IPS-NIHi7 (cell line): ENCODE data around the gene AMIGO1.

Experiments
- DNase-seq: peaks from one replicate; pipeline ENCODE4 v3.0.0; 2012; ENCODE audit warnings: mixed read lengths; ENCODE audit errors: extremely low spot score

The AMIGO1 gene

DNA sequence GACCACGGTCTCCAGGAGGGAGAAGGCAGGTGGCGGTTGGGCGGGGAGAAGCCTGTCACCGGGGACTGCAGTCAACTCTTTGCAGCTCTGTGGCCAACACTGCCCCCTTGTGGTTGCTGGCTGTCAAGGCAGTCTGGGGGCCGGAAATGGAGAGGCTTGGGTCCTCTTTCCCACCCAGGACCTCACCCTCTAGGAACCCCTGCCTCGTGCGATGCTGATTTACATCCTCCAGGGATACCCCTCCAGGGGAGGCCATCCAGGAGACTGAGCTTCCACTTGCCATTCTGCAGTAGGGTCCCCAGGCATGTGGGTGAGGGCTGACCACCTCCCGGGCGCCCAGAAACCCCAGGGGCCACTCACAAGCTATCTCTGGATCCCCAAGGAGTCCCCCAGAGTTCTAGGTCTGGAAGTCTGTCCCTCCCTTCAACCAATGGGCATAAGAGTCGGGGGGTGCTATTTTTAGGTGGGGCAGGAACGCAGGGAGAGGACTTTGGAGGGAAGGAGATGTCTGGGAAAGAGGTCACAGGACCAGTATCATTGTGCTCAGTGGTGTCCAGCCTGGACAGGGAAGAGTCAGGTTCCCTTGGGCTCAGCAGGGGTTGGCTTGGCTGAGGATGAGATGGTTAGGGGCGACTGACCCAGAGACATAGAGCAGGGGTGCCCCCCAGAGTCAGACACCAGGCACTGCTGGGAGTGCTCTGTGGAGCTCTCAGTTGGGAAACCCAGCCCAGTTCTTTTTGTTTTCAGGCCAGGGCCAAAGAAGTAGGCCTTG lies 23.0 kb upstream of the AMIGO1 start:
- peak; percentile 92 for DNase-seq

DNA sequence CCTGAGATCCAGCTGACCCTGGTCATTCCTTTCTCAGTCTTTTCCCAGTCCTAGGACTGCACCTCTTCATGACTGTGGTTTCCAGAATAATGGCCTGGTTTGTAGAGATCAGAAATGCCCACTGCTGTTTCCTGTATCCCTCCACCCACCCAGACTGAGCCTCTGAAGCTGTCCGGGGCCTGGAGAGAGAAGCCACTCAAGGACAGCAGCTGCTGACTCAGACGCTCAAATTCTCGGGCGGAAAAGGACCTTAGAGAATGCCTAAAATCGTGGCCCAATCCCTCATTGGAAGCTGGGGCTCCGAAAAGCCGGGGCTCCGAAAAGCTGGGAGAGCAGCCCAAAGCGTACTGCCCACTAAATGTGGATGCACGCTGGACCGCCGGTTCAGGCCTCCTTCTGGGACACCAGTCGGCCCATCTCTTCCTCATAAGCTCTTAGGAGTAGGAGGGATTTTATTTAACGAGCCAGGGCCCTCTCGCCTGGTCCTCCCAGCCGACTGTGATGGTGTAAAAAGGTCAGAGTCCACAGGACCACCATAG lies 22.4 kb upstream of the AMIGO1 start:
- DNase-seq, result no peak

DNA sequence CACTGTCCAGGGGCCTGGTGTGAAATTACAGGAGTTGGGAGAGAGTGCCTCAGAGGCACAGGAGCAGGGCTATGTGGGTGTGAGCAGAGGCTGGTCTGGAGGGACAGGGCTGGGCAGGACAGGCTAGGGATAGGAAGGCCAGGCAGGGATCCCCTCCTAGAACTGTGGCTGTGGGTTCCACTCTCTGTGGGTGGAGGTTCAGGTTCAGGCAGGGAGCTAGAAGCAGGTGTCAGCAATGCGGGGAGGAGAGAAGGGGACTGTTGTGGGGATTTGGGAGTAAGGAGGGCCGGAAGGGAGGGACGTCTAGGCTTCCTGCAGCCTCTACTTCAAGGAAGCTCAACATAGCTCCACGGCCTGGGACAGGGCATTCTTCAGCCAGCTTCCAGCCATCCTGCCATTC lies 21.9 kb upstream of the AMIGO1 start:
- no peak for DNase-seq

DNA sequence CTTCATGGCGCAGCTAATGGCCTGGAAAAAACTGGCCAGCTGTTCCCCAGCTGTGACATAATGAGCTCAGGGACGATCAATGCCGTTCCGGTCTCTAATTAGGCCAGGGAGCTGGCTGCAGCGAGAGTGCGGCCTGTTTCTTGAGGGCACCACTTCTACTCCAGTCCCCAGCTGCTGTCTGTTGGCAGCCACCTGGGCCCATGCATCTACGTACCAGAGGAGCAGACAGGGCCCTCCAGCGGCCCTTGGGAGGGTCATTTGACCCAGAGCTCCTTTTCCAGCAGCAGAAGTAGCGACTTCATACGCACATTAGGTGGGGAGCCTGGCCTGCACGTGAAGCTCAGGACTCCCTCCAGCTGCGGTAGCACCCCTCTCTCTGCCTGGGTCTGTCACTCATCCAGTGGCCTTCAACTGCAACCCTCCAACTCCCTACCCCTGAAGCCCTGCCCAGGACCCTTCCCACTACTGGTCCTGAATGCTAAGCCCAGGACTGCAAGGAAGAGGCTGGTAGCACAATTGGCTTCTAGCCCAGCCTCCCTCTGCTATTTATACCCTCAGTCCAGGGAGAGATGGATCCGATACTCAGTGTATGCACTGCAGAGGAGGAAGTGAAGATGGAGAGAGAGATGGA lies 21.0 kb upstream of the AMIGO1 start:
- no peak for DNase-seq

DNA sequence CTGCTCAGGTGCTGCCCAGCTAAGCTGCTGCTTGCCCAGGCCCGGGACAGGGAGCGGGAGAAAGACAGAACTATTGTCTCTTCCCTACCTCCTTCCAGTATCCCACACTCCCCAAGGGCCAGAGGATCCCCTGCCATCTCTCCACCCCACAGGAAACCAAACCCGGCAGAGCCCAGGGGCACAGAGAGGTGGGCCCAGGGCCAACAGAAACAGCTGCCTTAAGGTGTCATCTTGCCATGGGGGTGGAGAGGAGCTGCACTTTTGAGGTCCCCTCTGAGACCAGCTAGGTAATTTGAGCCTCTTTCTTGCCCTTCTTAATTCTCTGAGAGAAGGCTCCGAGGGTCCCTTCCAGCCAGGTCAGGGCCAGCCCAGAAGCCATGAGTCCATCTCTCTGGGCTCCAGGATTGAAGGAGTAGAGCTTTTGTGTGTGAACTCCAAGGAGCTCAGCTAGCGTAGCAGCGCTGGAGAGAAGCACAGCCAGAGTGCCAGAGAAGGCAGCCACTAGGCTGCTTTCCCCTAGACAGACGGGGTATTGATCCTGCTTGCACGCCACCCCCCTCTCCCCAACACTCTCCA lies 20.4 kb upstream of the AMIGO1 start:
- DNase-seq, result no peak

DNA sequence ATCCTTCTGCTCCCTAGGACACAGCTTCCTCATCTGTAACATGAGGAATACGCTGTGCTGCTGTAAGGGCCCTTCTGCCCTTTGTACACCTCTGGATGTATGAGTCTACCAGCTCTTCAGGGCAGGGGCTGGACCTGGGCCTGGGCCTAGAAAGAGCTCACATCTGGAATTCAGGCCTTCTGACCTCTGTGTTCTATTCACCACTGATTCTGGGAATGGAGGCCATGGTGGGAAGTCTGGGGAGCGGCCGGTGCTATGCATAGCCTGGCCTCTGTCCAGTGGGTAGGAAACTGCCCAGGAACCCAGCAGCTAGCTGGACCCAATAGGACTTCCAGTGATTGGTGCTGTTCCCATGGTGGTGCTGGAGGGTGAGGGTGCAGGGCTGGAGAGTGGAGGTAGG lies 19.2 kb upstream of the AMIGO1 start:
- no peak for DNase-seq

DNA sequence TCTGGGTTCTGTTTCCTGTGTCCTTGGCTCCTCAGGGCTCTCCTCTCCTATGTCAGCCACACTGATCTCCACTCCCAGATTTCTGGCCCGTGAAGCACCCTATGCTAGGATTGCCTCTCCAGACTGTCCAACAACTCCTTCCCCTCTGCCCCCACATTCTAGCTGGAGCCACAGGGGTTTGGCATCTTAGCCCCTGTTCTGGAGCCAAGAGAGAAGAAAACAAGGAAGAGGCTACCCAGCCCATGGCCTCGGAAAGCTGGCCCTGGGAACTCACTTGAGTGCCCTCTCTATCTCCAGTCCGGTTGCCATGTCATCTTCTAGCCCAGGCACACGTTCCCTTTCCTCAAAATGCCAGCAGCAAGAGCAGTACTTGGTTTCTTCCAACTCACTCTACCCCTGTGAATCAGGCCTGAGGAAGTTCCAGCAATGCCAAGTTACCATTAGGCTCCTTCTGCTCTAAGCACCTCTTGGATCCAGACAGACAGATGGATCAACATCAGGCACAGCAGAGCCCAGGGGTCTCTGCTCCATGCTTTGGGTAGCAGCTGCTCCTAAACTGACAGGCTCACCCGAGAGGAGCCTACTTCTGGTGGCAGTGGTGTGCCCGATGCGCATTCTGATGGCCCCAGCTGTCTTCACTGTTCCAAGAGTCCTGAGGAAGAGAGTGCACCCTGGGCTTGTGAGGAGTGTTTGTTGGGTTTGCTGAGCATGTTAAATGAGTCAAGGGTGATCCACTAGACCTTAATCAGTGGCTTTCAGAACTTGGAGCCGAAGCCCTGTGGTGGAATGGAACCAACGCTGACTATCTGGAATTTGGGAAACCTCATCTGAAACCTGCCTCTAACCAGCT lies 18.5 kb upstream of the AMIGO1 start:
- no peak for DNase-seq

DNA sequence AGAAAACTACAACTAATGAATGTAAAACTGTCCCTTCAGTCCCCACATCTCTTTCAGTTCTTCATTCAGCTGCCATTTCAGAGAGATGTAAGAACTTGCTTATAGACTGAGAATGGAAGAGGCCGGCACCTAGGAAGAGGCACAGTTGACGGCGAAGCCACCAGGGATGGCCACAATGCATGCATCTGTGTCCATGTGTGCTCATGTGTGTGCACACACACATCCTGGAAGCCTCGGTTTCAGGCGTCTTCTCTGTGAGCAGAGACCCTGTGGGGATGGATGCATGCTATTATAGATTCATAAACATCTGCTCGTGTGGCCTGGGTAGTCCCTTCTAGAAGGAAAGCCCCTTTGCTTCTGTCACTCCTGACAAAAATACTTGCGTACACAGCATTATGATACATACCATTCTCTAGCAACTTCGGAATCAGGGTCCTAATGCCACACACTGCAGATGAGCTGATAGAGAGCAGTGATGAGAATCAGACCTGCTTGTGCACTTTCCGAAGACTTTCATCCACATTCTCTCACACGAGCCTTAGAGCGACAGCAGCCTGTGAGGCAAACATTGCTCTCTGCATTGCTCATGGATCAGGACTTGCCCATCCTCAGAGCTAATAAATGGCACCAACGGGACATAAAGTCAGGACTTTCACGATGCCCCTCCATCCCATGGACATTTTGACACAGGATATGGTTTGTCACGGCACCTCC lies 17.7 kb upstream of the AMIGO1 start:
- DNase-seq, result no peak

DNA sequence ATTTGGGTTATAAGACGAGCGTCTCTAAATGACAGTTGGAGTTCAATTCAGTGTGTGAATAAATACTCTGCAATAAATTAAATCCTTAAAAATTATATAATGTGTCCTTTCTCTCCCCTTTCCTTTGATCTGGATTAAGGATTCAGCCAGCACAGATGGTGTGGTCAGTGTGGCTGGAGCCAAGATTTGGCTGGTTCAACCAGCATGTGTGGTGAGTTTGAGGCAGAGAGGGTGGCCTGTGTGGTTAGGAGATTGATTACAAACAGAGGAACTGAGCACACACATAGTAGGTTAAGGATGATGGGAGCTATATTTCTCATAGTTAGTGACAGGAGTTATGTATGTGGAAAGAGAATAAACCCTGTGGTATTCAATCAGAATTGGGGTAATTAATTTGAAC lies 14.2 kb upstream of the AMIGO1 start:
- no peak for DNase-seq

DNA sequence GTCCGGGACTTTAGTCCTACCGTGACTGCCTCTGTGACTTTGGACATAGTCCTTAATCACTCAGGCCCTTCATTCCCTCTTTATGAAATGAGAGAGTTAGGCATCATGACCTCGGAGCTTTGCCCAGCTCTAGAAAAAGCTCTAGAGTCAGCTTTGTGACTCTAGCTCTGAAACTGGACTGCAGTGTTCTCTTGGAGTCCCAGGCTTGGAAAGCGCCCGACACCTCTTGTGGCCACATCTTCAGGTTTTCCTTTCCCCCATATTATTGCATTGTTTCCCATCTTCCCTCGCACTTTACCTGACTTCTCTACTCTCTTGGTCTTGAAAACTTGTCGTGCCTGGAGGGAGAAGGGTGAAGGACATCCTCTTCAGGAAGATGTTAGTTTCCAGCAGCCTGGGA lies 12.5 kb upstream of the AMIGO1 start:
- no peak for DNase-seq

DNA sequence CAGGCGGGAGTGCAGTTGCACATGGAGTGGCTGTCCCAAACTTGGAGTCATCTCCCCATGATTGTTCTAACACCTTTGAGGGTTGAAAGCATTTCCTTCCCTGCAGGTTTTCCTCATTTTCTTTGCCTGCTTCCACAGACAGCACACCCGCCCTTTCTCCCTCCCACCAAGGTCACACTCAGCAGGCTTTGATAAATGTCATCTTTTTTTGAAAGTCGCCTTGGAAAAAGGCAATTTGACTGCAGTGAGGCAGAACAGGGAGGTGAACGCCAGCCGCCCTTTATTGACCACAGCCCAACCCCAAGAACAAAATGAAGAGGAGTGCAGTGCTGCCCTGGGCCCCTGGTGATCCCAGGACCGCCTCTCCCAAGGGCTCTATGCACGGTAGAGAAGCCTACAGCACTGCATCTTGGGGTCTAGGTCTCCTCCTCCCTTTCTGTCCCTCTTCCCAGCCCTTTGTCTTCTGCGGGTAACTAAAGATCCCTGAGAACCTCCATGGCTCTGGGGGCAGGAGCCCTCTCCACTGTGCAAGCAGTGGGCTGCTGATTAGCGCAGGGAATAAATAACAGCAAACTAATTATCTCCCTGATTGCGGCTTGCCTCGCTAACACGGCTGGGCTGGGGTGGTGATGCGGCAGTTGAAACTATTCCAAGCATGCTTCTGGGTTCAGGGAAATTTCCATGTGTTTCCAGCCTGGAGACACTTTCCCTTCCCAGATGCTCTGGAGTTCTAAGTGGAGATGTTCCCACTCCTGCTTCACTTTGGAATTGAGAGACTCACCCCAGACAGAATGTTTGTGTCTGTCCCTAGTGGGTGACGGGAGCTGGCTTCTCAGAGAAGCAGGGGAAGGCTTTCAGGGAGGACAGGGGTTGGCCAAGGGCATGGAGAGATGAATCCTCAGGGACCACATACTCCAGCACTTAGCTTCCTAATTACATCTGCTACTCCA lies 11.8 kb upstream of the AMIGO1 start:
- DNase-seq, result no peak

DNA sequence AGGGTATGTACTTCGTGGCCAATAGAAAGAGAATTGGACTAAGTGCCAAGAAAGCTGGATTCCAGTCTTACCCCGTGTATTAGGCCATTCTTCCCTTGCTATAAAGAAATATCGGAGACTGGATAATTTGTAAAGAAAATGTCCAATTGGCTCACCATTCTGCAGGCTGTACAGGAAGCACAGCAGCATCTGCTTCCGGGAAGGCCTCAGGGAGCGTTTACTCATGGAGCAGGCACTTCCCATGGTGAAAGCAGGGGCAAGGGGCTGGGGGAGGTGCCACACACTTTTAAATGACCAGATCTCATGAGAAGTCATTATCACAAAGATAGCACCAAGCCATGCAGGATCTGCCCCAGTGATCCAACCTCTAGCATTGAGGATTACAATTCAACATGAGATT lies 7.8 kb upstream of the AMIGO1 start:
- no peak for DNase-seq

DNA sequence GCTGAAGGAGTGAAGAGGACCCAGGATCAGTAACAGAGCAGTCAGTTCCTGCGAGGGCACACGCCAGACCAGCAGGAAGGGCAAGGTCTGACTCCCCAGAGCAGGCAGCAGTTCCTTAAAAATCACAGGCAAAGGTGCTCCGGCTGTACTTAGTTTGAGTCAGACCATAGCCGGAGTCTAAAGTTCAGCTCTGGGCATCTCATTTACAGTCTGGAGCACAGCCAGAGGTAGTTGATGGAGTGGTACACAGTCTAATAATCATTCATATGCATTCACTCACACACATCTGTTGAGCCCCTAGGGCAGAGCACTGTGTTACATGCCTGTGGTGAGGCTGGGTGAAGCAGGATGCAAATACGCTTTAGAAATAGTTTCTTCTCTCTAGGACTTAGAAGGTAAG lies 7.3 kb upstream of the AMIGO1 start:
- no peak for DNase-seq

DNA sequence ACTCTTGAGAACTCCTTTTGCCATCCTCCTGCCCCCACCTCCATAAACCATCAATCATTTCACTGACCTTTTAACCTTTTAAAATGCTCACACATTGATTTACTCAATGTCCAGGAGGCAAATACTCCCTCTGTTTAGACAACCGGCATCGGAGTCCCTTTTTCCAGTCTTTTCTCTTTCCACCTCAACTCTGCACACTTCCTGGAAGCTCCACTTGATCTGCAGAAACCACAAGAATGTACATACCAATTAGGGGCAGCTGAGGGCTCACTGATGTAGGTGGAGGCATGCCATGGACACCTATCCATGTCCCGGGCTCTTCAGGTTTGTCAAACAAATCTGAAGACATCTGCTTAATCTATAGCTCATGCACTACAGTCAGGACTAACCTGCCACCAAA lies 5.3 kb upstream of the AMIGO1 start:
- DNase-seq, result no peak

DNA sequence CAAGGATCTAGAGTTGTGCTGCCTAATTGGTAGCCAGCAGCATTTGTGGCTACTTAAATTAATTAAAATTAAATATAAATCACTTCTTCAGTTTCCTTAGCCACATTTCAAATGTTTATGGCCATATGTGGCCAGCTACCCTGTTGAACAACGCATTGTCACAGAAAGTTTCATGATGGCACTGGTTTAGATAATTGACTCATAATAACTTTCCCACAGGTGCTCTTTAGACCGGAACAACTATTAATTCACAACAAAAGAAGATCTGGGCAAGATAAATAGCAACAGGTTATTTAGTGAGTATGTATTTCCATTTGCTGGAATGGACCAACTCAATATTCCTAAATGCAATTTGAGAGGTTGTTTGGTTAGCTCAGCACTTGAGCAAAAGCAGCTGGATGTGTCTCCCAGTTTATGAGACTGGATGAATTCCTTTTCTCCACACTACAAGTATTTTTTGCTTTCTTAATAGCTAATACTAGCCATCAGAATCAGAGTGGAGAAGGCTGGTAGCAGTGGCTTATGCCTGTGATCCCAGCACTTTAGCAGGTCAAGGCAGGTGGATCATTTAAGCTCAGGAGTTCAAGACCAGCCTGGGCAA lies 3.7 kb upstream of the AMIGO1 start:
- no peak for DNase-seq

DNA sequence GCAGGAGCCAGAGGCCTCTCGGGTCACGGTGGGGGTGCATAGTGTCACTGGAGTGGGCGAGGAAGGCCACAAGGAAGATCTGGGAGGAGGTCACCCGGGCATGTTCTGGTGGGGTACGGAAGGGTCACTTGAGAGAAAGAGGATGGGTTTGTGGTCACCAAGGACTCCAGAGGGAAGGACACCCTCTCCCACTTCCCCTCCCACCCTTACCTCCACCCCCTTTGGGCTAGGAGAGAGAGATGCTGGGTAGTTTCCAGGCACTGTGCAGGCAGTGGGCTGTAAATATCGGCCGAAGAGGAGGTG lies 703 bp downstream of the AMIGO1 start:
- no peak for DNase-seq

DNA sequence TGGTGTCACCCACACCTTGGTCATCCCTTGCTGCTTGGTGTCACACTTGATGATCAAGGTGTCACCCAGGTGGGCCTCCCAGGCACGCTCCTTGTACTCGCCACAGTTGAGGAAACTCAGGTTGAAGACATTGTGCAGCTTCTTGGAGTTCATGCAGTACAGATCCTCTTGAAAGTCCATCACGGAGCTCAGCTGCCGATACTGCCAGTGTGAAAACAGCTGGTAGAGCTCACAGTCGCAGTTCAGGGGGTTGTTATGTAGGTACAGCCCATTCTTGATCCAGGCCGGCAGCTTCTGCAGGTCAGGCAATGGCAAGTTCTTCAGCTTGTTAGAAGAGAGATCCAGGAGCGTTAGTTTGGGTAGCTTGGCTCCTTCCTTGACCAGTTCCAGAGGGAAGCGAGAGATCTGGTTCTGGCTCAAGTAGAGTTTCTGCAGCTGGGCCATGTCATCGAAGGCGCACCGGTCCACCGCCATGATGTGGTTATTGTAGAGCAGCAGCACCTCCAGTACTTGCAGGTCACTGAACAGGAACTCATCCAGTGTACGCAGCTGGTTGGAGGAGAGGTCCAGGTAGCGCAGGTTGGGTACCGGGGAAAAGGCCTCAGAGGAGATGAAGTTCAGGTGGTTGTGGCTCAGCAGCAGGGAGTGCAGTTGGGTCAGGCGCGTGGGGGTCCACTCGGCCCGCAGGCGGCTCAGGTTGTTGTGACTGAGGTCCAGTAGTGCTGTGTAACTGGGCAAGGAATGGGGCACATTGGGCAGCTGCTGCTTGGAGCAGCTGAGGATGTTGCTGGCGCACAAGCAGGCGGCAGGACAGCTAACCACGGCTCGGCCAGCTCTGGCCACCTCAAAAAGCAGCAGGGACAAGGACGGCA lies 1.3 kb downstream of the AMIGO1 start:
- DNase-seq, result no peak

DNA sequence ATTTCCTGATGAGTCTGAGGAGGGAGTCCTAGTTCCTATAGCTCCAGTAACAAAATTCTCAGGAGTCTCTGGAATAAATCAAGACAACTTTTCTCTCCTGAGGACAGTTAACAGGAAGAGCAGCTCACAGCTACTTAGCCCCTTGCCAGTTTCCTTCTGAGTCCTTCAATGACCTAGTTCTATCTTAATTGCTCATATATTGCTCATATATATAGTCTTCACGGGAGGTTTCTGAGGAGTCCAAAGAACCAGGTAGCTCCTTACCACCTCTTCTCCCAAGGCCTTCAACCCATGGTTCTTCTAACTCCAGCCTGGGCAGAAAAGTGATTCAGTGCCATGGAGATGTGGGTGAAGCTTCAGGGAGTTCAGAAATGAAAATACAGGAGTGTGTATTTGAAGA lies 4.6 kb downstream of the AMIGO1 start:
- DNase-seq, result no peak

DNA sequence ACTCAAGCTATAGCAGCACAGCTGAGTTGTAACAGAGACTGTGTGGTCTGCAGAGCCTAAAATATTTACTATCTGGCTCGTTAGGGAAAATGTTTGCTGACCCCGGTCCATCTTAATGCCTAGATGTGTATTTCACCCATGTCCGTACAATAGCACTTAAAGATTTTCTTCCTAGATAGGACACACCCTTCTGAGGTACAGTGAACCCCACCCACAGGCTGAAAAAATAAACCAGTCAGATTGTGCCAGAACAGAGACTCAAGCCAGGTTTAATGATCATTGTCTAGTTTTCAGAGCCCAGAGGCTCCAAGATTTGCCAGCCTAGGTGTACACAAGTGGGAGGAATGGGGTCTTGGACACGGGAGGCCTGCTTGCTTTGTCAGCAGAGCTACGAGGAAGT lies 5.6 kb downstream of the AMIGO1 start:
- DNase-seq, result no peak
